ENCODE data around the gene DDX51.
"Not testable (repeated sequence)": the region's sequence is repeated elsewhere in the genome, so short reads cannot be mapped to it uniquely, and the experiment has no call there.

The DDX51 gene

GRCh38 chr12:132137483-132138125 lies 6.5 kb downstream of the DDX51 start:
- H3K27ac Mint-ChIP-seq: peak overlapping the region; percentile 34
- H3K4me1 Mint-ChIP-seq: peaks cover 7% of the 10 kb centered on the region
- no peak for DNase-seq
- H3K36me3 Mint-ChIP-seq (ENCODE audit: low read depth): peaks cover 26% of the 10 kb centered on the region
- no peaks in the 10 kb centered on the region for H3K9me3 Mint-ChIP-seq
- TF ChIP-seq CTCF (IDR thresholded peaks at IDR 0.05): no peak
- H3K4me3 Mint-ChIP-seq: no peak overlapping the region
- no peaks in the 10 kb centered on the region for H3K27me3 Mint-ChIP-seq (ENCODE audit: low read depth, poor library complexity)

GRCh38 chr12:132136226-132136625 lies 7.9 kb downstream of the DDX51 start:
- not testable (repeated sequence) for H3K27me3 Mint-ChIP-seq (ENCODE audit: low read depth, poor library complexity); H3K9me3 Mint-ChIP-seq; H3K4me1 Mint-ChIP-seq; H3K4me3 Mint-ChIP-seq; DNase-seq
- Mint-ChIP-seq H3K36me3 (ENCODE audit: low read depth) (peaks cover 34% of the 10 kb centered on the region), H3K27ac (peak overlapping the region; percentile 15)

DNA sequence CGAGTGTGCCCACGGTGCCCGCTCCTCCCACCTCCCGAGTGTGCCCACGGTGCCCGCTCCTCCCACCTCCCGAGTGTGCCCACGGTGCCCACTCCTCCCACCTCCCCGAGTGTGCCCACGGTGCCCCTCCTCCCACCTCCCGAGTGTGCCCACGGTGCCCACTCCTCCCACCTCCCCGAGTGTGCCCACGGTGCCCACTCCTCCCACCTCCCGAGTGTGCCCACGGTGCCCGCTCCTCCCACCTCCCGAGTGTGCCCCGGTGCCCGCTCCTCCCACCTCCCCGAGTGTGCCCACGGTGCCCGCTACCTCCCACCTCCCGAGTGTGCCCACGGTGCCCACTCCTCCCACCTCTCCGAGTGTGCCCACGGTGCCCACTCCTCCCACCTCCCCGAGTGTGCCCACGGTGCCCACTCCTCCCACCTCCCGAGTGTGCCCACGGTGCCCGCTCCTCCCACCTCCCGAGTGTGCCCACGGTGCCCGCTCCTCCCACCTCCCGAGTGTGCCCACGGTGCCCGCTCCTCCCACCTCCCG lies 9.4 kb downstream of the DDX51 start:
- H3K9me3 Mint-ChIP-seq: peaks cover 14% of the 10 kb centered on the region
- not testable (repeated sequence) for H3K4me1 Mint-ChIP-seq, DNase-seq

GRCh38 chr12:132133952-132134652 lies 10.0 kb downstream of the DDX51 start:
- peaks cover 20% of the 10 kb centered on the region for H3K9me3 Mint-ChIP-seq
- H3K27me3 Mint-ChIP-seq (ENCODE audit: low read depth, poor library complexity): no peaks in the 10 kb centered on the region
- no peak for DNase-seq
- no peak overlapping the region for H3K27ac Mint-ChIP-seq
- H3K36me3 Mint-ChIP-seq (ENCODE audit: low read depth): peaks cover 48% of the 10 kb centered on the region
- no peak for TF ChIP-seq CTCF (IDR thresholded peaks at IDR 0.05)
- no peak overlapping the region for H3K4me3 Mint-ChIP-seq
- H3K4me1 Mint-ChIP-seq: no peaks in the 10 kb centered on the region

More for the DNA sequence above, 9.4 kb downstream of the DDX51 start:
- peaks cover 47% of the 10 kb centered on the region for H3K36me3 Mint-ChIP-seq (ENCODE audit: low read depth)
- not testable (repeated sequence) for H3K27ac Mint-ChIP-seq; H3K4me3 Mint-ChIP-seq; H3K27me3 Mint-ChIP-seq (ENCODE audit: low read depth, poor library complexity)

DNA sequence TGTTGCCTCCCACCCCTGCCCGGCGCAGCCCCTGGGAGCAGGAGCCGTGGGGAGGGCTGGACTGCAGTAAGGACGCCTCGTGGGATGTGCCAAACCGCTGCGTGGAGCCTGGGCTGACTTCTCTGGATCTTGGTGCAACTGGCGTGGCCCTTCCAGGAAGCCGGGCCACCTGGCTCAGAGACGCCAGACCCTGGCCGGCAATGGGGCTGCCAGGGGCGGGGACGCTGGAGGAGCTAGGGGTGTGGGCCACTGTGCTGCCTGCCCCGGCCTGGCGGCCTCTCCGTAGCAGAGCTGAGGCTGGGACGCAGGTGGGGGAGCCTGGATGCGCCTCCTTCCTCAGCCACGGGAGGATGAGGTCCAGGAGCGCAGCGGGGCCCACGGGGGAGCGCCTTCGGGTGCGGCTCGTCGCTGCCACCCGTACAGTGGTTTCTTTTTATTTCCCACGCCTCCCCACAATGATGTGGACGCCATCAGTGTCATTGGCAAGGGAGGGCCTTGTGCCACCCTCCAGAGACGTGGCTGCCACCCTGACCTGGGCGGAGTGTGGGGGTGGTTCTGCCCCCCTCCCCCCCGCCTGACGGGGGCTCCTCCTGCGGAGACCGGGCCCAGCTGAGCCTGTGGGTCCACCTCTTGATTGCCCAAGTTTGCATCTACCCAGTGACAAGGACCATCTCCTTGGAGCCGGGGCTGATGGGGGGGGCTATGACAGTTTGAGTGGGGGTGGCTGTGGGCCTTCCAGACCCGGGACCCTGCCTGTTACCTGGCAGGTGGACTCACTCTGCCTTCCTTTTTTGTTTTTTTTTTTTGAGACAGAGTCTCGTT lies 11.3 kb downstream of the DDX51 start:
- H3K27ac Mint-ChIP-seq: no peak overlapping the region

DNA sequence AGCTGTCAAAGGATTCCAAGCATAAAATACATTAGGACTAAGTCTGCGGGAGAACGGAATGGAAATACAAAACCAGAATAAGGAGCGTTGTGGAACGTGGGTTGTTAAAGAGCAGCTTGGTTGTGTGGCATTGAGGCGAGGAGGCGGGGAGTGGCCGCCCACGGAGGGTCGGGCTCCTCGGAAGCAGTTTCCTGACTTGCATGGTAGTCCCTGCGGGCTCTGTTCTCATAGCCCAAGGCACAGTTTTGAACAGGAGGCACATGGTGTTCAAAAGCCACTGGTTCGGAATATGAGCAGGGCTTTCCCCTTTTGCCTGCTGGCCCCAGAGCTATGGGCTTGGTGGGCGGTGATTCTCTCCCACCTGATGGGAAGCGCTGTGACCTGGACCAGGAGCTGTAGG lies 12.2 kb downstream of the DDX51 start:
- no peaks in the 10 kb centered on the region for H3K27me3 Mint-ChIP-seq (ENCODE audit: low read depth, poor library complexity)
- no peak overlapping the region for H3K27ac Mint-ChIP-seq
- H3K4me3 Mint-ChIP-seq: no peak overlapping the region
- peaks cover 60% of the 10 kb centered on the region for H3K36me3 Mint-ChIP-seq (ENCODE audit: low read depth)
- no peak for DNase-seq
- TF ChIP-seq CTCF (IDR thresholded peaks at IDR 0.05): no peak
- peaks cover 41% of the 10 kb centered on the region for H3K9me3 Mint-ChIP-seq
- no peaks in the 10 kb centered on the region for H3K4me1 Mint-ChIP-seq

More for the DNA sequence above, 11.3 kb downstream of the DDX51 start:
- no peak for DNase-seq
- Mint-ChIP-seq H3K27me3 (ENCODE audit: low read depth, poor library complexity) (no peaks in the 10 kb centered on the region), H3K36me3 (ENCODE audit: low read depth) (peaks cover 52% of the 10 kb centered on the region), H3K9me3 (peaks cover 33% of the 10 kb centered on the region), H3K4me3 (no peak overlapping the region), H3K4me1 (no peaks in the 10 kb centered on the region)
- TF ChIP-seq CTCF (IDR thresholded peaks at IDR 0.05): no peak

All from nephron progenitor cell (in vitro differentiated cells).